GM12878 (cell line): ENCODE results near the gene MPP7.

Source experiments
- CREB1 ChIP-seq: IDR thresholded peaks from 2 replicates; pipeline ENCODE4 v1.6.1; 2012; ENCODE audit warnings: low read depth, mild to moderate bottlenecking, inconsistent platforms
- CTCF ChIP-seq, 3 experiments: IDR thresholded peaks in 2 of 3; conservative IDR thresholded peaks in 1 of 3; 2 replicates each; pipeline ENCODE4 v1.5.1; 2011; ENCODE audit warnings: low read depth in 3 of 3, low read length in 3 of 3, mild to moderate bottlenecking in 3 of 3, control low read depth in 2 of 3, moderate library complexity in 2 of 3, inconsistent platforms in 1 of 3, mixed read lengths in 1 of 3; ENCODE audit not compliant: control insufficient read depth in 2 of 3, insufficient read depth in 1 of 3; ENCODE audit errors: extremely low read depth in 1 of 3
- EP300 ChIP-seq, 2 experiments: fragments of 150-350 bp in 1 of 2; IDR thresholded peaks; 2 replicates each; pipeline ENCODE4 v1.6.1; 2011 to 2012; ENCODE audit warnings: low read depth in 2 of 2, low read length in 2 of 2, borderline replicate concordance in 1 of 2, improper control_type of control experiment in 1 of 2, inconsistent platforms in 1 of 2; ENCODE audit not compliant: control insufficient read depth in 1 of 2
- EZH2 ChIP-seq: IDR thresholded peaks from 2 replicates; pipeline ENCODE4 v1.6.1; 2012; ENCODE audit warnings: low read depth, mild to moderate bottlenecking, control low read depth, inconsistent platforms, low read length, borderline replicate concordance; ENCODE audit not compliant: control insufficient read depth
- NR2C2 ChIP-seq: IDR thresholded peaks from 2 replicates; pipeline ENCODE4 v1.6.1; 2011; ENCODE audit warnings: borderline replicate concordance, low read depth; ENCODE audit not compliant: control insufficient read depth, insufficient read length
- RAD51 ChIP-seq: fragments of 450-650 bp; IDR thresholded peaks from 2 replicates; pipeline ENCODE4 v1.6.1; 2016; ENCODE audit warnings: moderate library complexity, mild to moderate bottlenecking, inconsistent platforms
- SRF ChIP-seq, 2 experiments: IDR thresholded peaks; 2 replicates each; pipeline ENCODE4 v1.6.1; 2011; ENCODE audit warnings: low read depth in 2 of 2, low read length in 2 of 2, mild to moderate bottlenecking in 1 of 2, moderate library complexity in 1 of 2
- TF ChIP-seq, protein P1 (sequence below): IDR thresholded peaks from 2 replicates; pipeline ENCODE4 v1.6.1; 2011; ENCODE audit warnings: mild to moderate bottlenecking, low read depth, low read length, moderate library complexity; ENCODE audit not compliant: insufficient replicate concordance

DNA sequence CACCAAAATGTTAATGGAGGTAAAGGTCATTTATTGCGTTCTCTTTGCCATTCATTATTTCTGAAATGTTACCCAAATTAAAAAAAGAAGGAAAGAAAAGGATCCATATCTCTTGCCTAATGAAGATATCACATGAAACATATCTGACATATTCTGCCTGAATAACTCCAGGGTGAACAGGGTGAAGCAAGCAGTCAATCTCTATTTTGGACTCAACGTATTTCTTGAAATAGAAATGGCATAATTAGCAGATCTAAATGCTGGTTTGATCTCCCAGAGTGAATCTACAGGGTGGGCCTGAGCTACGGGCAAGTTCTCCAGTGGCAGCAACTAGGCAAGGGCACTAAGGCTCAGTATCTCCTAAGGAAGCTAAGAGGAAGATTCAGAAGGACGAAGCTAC lies 24.0 kb downstream of the MPP7 start:
- TF ChIP-seq EP300 (IDR thresholded peaks at IDR 0.05; ENCODE audit: borderline replicate concordance in 1 of 2, control insufficient read depth in 1 of 2, low read depth in 2 of 2, low read length in 2 of 2) (no peak), CTCF (IDR thresholded peaks at IDR 0.05 in 2 of 3, conservative IDR thresholded peaks at IDR 0.05 in 1 of 3; ENCODE audit: control insufficient read depth in 2 of 3, extremely low read depth in 1 of 3, insufficient read depth in 1 of 3, low read depth in 3 of 3, low read length in 3 of 3) (no peak), RAD51 (no peak), NR2C2 (no peak), CREB1 (no peak), SRF (IDR thresholded peaks at IDR 0.05; ENCODE audit: low read depth in 2 of 2, low read length in 2 of 2) (no peak), EZH2 (no peak)
- TF ChIP-seq, protein P1, sequence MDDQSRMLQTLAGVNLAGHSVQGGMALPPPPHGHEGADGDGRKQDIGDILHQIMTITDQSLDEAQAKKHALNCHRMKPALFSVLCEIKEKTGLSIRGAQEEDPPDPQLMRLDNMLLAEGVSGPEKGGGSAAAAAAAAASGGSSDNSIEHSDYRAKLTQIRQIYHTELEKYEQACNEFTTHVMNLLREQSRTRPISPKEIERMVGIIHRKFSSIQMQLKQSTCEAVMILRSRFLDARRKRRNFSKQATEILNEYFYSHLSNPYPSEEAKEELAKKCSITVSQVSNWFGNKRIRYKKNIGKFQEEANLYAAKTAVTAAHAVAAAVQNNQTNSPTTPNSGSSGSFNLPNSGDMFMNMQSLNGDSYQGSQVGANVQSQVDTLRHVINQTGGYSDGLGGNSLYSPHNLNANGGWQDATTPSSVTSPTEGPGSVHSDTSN, result no peak
